SK-N-SH treated with all-trans-retinoic acid at 6 μM for 48 hours (cell line): ENCODE measurements around the gene GCHFR.

ENCODE experiments used
- ATAC-seq: fragments of 200-7000 bp; cut with Tn5 transposase; 3 replicates; pipeline ENCODE4 v1.9.1; 2020; ENCODE audit warnings: mild to moderate bottlenecking, moderate library complexity
- ARNTL ChIP-seq: fragments of 450-650 bp; formaldehyde crosslinking; IDR thresholded peaks from 2 replicates; pipeline ENCODE4 v1.5.0; 2020; ENCODE audit warnings: low read depth, mild to moderate bottlenecking, moderate library complexity, borderline replicate concordance
- CSDC2 ChIP-seq: fragments of 250-450 bp; sonication (Bioruptor Pico); IDR thresholded peaks from 2 replicates; pipeline ENCODE4 v1.5.0; 2020; ENCODE audit warnings: mild to moderate bottlenecking, moderate library complexity
- ESRRG ChIP-seq: fragments of 250-450 bp; sonication (Bioruptor Pico); IDR thresholded peaks from 2 replicates; pipeline ENCODE4 v1.6.1; 2021; ENCODE audit warnings: mild to moderate bottlenecking
- GLIS3 ChIP-seq: fragments of 250-450 bp; sonication (Bioruptor Pico); IDR thresholded peaks from 2 replicates; pipeline ENCODE4 v1.5.0; 2020; ENCODE audit warnings: mild to moderate bottlenecking, moderate library complexity
- ISL1 ChIP-seq: fragments of 250-450 bp; sonication (Bioruptor Pico); IDR thresholded peaks from 2 replicates; pipeline ENCODE4 v2.1.2; 2022; ENCODE audit warnings: mild to moderate bottlenecking, moderate library complexity
- POU6F1 ChIP-seq: fragments of 250-450 bp; sonication (Bioruptor Pico); IDR thresholded peaks from 2 replicates; pipeline ENCODE4 v1.8.0; 2021; ENCODE audit warnings: low read depth, mild to moderate bottlenecking, moderate library complexity, borderline replicate concordance
- PPARA ChIP-seq: fragments of 250-450 bp; sonication (Bioruptor Pico); IDR thresholded peaks from 2 replicates; pipeline ENCODE4 v1.5.0; 2020; ENCODE audit warnings: mild to moderate bottlenecking, borderline replicate concordance
- RARB ChIP-seq: fragments of 250-450 bp; sonication (Bioruptor Pico); IDR thresholded peaks from 2 replicates; pipeline ENCODE4 v1.8.0; 2021; ENCODE audit warnings: mild to moderate bottlenecking, moderate library complexity
- TCF4 ChIP-seq: fragments of 250-450 bp; sonication (Bioruptor Pico); IDR thresholded peaks from 2 replicates; pipeline ENCODE4 v1.8.0; 2021; ENCODE audit warnings: mild to moderate bottlenecking, moderate library complexity, borderline replicate concordance
- TOX ChIP-seq: fragments of 250-450 bp; sonication (Bioruptor Pico); IDR thresholded peaks from 2 replicates; pipeline ENCODE4 v1.8.0; 2021; ENCODE audit warnings: mild to moderate bottlenecking, moderate library complexity, borderline replicate concordance
- TSHZ2 ChIP-seq: fragments of 250-450 bp; sonication (Bioruptor Pico); IDR thresholded peaks from 2 replicates; pipeline ENCODE4 v1.5.0; 2020; ENCODE audit warnings: mild to moderate bottlenecking, moderate library complexity
- ZFP3 ChIP-seq: fragments of 250-450 bp; sonication (Bioruptor Pico); IDR thresholded peaks from 2 replicates; pipeline ENCODE4 v1.5.0; 2020; ENCODE audit warnings: mild to moderate bottlenecking, moderate library complexity
- ZFP30 ChIP-seq: fragments of 450-650 bp; formaldehyde crosslinking; IDR thresholded peaks from 2 replicates; pipeline ENCODE4 v1.5.0; 2022; ENCODE audit warnings: mild to moderate bottlenecking, moderate library complexity
- ZNF565 ChIP-seq: fragments of 450-650 bp; formaldehyde crosslinking; conservative IDR thresholded peaks from 2 replicates; pipeline ENCODE4 v1.5.0; 2020; ENCODE audit warnings: low read depth, mild to moderate bottlenecking, moderate library complexity
- TF ChIP-seq, protein P1 (sequence below): fragments of 250-450 bp; sonication (Bioruptor Pico); IDR thresholded peaks from 2 replicates; pipeline ENCODE4 v1.5.1; 2021; ENCODE audit warnings: mild to moderate bottlenecking, moderate library complexity
- TF ChIP-seq, protein P2 (sequence below): fragments of 250-450 bp; sonication (Bioruptor Pico); IDR thresholded peaks from 2 replicates; pipeline ENCODE4 v1.8.0; 2020; ENCODE audit warnings: mild to moderate bottlenecking, moderate library complexity, borderline replicate concordance
- TF ChIP-seq, protein P3 (sequence below): fragments of 250-450 bp; sonication (Bioruptor Pico); IDR thresholded peaks from 2 replicates; pipeline ENCODE4 v1.5.1; 2020; ENCODE audit warnings: low read depth, mild to moderate bottlenecking, moderate library complexity

GCHFR gene

GRCh38 chr15:40755812-40756208, 8.1 kb upstream of the GCHFR start:
- ATAC-seq, result no peak
- TF ChIP-seq TOX (no peak), GLIS3 (CRISPR knock-in tag) (no peak), POU6F1 (CRISPR knock-in tag) (no peak)

- ATAC-seq, result peak; percentile 55
- TF ChIP-seq POU6F1 (CRISPR knock-in tag) (no peak), RARB (CRISPR knock-in tag) (no peak), TCF4 (CRISPR knock-in tag) (peak; percentile 84; the same call in 1 of the 2 replicates), TSHZ2 (CRISPR knock-in tag) (peak; percentile 55; the same call in 1 of the 2 replicates), ARNTL (CRISPR knock-in tag) (peak; percentile 75; the same call in 1 of the 2 replicates)
These were observed 6.9 kb upstream of the GCHFR start for GRCh38 chr15:40756938-40757337.

- ATAC-seq, result no peak
- no peak for TF ChIP-seq PPARA (CRISPR knock-in tag)
- TF ChIP-seq RARB (CRISPR knock-in tag), result no peak
- TF ChIP-seq, protein P1, sequence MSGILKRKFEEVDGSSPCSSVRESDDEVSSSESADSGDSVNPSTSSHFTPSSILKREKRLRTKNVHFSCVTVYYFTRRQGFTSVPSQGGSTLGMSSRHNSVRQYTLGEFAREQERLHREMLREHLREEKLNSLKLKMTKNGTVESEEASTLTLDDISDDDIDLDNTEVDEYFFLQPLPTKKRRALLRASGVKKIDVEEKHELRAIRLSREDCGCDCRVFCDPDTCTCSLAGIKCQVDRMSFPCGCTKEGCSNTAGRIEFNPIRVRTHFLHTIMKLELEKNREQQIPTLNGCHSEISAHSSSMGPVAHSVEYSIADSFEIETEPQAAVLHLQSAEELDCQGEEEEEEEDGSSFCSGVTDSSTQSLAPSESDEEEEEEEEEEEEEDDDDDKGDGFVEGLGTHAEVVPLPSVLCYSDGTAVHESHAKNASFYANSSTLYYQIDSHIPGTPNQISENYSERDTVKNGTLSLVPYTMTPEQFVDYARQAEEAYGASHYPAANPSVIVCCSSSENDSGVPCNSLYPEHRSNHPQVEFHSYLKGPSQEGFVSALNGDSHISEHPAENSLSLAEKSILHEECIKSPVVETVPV (CRISPR knock-in tag), result no peak
- TF ChIP-seq, protein P2, sequence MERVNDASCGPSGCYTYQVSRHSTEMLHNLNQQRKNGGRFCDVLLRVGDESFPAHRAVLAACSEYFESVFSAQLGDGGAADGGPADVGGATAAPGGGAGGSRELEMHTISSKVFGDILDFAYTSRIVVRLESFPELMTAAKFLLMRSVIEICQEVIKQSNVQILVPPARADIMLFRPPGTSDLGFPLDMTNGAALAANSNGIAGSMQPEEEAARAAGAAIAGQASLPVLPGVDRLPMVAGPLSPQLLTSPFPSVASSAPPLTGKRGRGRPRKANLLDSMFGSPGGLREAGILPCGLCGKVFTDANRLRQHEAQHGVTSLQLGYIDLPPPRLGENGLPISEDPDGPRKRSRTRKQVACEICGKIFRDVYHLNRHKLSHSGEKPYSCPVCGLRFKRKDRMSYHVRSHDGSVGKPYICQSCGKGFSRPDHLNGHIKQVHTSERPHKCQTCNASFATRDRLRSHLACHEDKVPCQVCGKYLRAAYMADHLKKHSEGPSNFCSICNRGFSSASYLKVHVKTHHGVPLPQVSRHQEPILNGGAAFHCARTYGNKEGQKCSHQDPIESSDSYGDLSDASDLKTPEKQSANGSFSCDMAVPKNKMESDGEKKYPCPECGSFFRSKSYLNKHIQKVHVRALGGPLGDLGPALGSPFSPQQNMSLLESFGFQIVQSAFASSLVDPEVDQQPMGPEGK (CRISPR knock-in tag), result no peak
- TF ChIP-seq ISL1, result no peak
- no peak for TF ChIP-seq CSDC2 (CRISPR knock-in tag)
- TF ChIP-seq, protein P3, sequence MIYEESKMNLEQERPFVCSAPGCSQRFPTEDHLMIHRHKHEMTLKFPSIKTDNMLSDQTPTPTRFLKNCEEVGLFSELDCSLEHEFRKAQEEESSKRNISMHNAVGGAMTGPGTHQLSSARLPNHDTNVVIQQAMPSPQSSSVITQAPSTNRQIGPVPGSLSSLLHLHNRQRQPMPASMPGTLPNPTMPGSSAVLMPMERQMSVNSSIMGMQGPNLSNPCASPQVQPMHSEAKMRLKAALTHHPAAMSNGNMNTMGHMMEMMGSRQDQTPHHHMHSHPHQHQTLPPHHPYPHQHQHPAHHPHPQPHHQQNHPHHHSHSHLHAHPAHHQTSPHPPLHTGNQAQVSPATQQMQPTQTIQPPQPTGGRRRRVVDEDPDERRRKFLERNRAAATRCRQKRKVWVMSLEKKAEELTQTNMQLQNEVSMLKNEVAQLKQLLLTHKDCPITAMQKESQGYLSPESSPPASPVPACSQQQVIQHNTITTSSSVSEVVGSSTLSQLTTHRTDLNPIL (CRISPR knock-in tag), result no peak
- TF ChIP-seq ZNF565 (CRISPR knock-in tag), result no peak
- TF ChIP-seq ESRRG, result no peak
- TF ChIP-seq ZFP30 (CRISPR knock-in tag), result no peak
- no peak for TF ChIP-seq ZFP3 (CRISPR knock-in tag)
These were observed 3.9 kb upstream of the GCHFR start for GRCh38 chr15:40759961-40760360.
